GM21390 (cell line): ENCODE measurements around the gene SOBP.

Experiments
- ATAC-seq: cut with Tn5 transposase; IDR thresholded peaks from one replicate; pipeline ENCODE4 v1.9.1; 2021; ENCODE audit not compliant: unreplicated experiment

The SOBP gene

DNA sequence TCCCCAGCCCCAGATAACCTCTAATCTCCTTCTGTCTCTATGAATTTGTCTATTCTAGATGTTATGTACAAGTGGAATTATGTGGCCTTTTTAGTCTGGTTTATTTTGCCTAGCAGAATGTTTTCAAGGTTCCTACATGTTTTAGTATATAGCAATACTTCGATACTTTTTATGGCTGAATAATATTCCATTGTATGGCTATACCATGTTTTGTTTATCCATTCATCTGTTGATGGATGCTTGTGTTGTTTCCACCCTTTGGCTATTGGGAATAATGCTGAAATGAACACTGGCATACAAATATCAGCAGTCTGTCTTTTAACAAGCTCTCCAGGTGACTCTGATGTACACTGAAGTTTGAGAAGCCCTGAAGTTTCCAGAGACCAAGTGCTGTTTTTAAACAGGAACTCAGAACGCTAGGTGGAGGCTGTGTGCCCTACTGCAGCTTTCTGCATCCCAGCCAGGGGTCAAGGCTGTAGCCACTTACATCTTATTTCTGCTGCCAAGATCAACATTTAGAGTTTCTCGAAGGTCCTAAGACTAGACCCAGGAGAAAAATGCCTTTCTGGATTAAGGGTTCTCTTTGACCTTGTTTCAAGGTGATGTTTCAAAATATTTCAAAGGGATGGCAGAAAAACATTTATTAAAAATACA is 123.0 kb downstream of the SOBP start:
- ATAC-seq: no peak

DNA sequence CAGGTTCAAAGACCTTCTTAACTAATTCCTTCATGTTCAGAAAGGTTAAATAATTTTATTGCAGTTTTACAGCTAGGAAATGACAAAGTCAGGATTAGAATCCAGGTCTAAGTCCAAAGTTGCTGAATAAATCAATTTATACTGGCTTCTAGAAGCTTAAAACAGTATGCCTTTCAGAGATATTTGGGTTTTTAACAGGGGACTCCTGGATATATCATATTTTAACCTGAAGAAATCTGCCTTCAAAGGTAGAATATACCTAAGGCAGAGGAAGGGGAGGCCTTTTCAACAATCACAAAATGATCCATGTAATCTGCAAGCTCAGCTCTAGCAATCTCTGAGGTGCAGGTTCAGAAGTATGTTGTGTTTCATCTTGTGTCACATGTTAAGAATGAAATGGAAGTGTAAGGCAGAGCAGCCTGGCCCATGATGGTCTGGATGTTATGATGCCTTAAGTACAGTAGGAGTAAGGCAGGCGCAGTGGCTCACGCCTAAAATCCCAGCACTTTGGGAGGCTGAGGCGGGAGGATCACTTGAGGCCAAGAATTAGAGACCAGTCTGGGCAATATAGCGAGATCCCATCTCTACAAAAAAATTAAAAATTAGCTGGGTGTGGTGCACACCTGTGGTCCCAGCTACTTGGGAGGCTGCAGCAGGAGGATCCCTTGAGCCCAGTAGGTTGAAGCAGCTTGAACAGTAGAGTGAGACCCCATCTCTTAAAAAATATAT is 123.9 kb downstream of the SOBP start:
- no peak for ATAC-seq

DNA sequence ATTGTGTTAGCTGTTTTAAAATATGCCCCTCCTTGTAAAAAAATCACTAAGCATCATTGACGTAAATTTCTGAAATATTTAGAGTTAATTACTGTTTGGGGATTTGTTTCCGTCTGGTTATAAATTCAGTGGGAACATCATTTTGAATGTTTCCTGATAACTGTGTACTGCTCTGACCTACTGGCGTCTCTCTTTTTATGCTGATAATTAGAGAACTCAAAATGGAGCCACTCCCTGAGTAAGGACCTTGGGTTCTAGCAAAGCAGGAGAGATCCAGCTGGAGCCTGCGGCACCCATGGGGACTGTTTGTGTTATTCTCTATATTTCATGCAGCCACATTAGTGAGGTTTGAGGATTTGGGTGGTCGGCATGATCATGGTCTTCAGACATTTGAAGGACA is 124.9 kb downstream of the SOBP start:
- no peak for ATAC-seq

DNA sequence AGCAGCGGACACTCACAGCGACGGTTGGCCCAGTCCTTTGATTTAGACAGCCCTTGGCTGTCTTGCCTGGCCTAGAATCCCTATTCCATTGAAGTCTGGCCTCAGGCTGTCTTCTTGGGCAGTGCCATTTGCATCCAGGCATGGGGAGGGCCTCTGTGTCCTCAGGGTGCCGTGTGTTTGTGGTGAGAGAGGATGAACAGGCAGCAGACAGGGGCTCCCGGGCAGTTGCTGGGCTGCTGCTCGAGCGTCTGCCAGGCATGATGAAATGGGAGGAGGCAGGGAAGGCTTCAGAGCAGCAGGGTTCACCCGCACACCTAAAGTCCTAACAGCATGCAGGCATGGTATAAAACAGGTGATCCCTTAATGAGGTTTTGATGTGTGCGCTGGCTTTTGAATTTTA is 126.9 kb downstream of the SOBP start:
- ATAC-seq: no peak

DNA sequence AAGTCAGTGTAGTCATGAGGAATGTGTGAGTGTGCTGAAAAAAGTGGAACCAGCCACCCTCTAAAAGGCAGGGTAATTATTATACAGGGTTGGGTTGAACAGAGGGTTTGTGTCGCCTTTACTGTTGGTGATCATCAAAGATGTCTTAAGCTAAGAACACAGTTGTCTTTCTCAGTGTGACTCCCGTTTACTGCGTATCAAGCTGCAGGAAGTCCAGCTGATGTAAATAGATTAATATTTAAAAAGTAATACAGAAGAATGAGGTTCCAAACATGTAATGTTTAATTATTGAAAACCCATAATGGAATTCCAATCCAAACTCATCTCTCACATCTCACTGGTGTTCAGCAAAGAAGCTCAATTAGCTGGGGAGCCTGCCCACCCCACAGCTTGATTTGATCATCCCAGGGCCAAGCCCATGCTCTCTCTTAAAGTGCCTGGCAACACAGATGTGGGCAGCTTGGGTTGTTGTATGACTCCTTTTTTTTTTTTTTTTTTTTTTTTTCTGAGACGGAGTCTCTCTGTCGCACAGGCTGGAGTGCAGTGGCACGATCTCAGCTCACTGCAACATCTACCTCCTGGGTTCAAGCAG is 127.5 kb downstream of the SOBP start:
- ATAC-seq: no peak

DNA sequence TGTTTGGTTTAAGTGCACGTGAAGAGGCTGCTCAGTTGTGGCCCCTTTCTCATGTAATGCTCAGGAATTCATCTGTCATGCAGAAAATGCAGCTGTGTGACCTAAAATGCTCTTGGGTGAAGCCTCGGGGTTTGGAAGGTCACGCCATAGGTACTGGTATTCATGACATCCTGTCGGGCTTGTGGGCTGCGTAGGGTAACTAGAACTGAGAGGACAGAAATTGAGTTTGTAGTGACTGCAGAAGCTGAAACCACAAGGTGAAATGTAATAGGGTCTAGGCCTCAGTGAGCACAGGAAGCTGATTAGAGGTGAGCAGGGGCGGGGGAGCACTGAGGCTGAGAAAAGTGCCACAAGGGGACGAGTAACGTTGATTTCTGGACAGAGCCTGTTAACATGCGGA is 128.8 kb downstream of the SOBP start:
- ATAC-seq: peak; percentile 97

DNA sequence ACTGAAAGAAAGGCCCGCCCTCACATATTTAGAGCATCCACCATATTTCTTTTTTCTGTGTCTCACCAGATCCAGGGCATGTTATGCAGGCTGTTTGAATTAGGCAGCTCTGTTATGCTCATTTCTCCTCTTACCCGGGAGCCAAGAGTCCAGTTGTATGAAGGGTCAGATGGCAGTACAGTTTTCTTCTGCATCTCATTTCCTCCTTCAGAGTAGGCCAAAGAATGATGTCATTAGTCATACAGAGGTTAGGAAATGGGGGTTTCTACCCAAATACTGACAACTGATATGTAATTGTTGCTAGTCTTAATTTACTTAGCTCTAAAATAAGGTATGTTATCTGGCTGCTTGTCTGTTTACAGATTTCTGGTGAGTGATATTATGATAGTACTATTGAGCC is 130.8 kb downstream of the SOBP start:
- ATAC-seq: no peak

DNA sequence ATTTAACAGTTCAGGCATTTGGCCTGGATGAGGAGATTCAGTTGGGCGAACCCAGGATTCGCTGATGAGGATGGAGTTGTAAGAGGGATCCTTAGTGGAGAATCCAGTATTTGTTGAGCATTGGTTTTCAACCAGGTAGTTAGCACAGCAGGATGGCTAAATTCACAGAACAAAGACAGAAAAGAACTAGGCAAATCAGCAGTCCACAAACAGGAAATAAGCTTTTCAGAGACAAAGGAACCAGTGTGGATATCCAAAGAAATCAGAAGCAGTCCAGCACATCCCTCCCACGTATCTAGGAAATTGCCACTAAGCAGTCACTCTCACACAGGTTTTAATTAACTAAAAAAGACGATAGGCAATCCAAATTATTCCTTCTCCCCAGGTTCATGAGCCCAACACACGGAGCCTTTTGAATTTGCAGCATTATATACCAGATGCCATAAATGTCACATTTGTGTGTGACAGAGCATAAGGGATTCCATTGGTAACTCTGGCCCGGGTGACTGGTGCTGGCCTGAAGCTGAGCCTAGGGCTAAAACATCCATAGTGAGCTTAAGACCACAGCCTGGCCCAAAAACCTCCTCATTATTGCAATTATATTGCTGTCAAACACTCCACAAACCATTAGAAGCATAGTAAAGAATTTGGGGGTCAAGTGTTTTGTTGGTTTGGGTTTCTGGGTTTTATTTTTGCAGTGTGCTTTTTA is 131.5 kb downstream of the SOBP start:
- ATAC-seq: no peak

DNA sequence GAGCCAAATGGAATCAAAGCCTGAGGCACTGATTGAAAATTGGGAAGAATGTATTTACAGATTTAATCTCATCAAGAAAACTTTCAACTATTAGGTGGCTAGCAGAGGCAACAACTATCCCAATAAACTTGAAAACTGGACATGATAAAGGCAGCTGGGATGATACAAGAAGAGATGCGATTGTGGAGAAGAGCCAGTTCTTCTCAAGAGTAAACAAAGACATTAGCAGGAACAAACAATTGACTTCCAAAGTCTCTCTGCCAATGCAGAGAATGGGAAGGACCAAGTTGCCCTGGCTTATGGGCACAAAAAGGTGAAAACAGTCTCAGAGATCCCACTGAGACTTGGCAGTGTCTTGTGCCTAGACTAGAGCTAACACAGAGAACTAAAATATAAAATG is 132.4 kb downstream of the SOBP start:
- no peak for ATAC-seq

DNA sequence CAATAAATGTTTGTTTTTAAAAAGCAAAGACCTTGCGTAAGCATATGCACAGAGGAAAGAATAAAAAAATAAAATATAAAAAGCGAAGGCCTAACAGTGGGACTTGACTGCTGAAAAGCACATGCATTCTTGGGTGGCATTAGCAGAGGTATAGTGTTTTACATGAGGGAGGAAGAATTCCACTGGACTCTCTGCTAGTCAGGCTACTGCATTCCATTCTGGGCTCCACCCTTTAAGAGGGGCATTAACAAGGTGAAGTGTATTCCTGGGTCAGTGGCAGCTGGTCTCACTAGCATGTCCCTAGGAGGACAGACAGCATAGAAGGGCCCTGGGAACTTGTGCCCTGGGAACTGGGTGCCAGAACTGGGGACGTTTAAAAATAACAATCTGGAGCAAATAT is 134.1 kb downstream of the SOBP start:
- ATAC-seq: no peak

DNA sequence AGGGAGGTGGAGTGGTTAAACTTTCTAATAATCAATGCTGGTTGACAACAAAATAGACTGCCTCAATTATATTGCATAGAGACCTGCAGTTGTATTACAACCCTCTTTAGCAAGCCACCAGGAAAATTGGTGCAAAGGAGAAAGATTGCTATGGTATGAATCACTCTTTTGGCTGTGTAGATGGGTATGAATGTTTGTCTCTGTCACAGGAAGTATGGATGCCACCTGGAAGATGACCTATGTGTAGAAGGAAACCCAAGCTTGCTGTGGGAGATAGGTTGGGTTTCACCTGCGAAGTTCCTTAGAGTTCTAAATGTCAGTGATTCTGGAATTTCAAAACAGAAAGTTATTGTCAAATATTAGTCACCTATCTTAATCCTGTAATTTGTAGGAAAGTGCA is 134.6 kb downstream of the SOBP start:
- no peak for ATAC-seq

DNA sequence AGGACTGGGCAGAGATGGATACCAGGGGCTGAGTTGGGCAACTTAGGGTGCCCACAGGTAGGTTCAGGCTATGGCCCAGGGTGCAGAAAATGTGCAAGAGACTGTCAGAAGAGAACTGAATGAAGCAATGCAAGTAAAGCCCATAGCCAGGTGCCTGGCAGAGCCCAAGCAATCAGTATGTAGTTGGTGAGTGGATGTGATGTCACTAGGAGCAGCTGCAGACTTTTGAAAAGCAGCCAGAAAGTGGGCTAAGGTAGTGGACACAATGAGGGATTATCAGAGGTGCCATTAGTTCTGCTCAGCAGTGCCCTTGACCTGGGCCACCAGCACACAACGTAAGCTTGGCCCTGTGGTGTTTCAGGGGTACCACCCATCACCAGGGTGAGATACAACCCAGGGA is 135.3 kb downstream of the SOBP start:
- ATAC-seq: no peak

DNA sequence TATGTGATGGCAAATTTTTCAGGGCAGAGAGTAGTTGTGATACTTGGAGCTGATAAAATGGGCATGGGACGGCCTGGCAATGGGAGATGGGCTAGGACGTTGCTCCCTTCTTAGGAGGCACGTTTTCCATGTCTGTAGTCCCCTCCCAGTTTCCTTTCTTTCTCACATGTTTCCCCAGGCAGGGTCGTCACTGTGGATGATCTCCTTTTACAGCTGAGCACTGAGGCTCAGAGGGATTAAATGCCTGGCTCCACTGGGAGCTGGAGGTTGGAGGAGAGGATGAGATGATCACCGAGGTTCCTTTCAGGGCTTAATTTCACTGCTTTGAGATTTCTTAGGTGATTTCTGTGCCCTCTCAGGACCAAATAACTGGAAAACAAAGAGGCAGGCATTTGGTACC is 136.7 kb downstream of the SOBP start:
- no peak for ATAC-seq

DNA sequence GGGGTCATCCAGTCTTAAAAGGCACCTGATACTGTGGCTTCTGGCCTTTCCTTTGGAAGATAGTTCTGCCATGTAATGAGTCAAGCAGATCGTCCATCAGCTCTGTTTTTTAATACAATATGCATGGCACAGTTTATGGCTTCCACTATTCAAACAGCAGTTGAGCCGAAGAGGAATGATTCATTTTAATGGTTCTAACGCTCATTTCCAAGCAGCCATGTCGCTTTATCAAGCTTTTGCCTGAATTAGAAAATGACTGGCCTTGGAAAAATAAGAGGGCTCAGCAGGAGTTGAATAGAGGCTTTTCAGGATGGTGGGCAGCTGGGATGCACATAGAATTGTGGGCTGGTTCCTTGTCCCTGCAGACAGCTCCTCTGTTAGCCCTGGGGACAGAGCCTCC is 138.1 kb downstream of the SOBP start:
- no peak for ATAC-seq

DNA sequence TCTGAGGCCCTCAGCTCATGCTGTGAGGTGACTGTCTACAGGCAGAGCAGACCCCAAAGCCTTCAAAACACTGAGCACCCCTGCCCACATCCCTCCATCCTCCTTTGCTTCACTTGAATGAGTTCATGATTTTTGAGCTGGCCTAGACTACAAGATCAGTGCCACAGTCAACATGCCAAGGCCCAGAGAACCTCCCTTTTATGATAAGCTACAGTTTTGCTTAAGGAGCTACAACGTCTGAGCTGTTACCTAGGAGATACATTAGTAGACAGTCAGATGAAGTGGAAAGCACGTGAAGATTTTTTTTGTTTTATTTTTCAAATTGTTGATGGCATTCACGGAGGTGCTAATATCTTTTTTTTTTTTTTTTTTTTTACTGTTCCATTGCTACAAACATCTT is 139.0 kb downstream of the SOBP start:
- ATAC-seq: no peak

DNA sequence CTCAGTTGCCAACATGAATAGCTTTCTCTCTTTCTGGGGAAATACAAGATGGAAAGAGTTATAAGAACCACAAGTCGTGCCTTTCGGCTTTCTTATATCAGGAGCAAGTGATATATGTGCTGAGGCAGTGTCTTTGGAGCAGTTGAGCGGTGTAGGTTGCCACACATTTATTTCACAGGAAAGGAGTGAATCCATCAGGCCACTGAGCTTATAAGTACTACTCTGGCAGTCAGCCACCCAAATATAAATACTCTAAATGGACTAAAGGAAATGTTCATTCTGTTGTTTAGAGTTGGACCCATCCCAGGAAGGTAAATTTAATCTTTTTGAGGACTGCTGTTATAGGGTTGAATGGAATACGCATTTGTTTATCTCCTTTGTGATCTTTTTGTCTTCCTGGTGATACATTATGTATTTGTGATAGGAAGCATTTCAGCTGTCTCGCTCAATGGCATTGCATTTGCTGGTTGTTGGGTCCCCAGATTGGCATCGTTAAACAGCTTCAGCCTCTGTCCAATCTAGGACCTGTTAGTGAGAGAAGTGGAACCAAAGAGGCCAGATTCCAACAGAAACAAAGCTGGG is 139.7 kb downstream of the SOBP start:
- no peak for ATAC-seq

DNA sequence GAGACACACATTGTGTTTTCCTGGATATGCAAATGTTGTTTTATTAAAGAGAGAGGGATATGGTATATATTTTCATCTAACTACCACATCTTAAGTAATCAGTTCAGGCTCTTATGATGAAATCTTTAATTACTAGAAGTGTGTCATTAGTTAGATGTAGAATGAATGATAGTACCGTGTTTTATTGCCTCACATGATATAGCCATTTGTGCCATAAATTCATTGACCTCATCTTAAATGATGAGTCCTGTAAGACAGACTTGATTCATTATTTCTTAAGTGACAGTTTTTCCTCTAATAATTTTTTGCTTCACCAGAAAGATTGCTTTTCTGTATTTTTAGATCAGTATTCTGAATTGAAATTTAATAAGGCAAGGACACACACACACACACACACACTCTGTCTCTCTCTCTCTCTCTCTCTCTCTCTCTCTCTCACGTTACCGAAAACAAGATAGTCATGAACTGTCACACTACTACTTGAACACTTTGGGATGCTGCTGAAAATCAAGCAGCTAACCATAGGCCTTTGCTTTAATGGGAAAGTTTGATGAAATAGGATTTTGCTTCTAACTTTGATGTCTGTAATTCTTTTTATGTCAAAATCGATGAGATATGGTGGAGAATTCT is 140.5 kb downstream of the SOBP start:
- ATAC-seq: no peak

DNA sequence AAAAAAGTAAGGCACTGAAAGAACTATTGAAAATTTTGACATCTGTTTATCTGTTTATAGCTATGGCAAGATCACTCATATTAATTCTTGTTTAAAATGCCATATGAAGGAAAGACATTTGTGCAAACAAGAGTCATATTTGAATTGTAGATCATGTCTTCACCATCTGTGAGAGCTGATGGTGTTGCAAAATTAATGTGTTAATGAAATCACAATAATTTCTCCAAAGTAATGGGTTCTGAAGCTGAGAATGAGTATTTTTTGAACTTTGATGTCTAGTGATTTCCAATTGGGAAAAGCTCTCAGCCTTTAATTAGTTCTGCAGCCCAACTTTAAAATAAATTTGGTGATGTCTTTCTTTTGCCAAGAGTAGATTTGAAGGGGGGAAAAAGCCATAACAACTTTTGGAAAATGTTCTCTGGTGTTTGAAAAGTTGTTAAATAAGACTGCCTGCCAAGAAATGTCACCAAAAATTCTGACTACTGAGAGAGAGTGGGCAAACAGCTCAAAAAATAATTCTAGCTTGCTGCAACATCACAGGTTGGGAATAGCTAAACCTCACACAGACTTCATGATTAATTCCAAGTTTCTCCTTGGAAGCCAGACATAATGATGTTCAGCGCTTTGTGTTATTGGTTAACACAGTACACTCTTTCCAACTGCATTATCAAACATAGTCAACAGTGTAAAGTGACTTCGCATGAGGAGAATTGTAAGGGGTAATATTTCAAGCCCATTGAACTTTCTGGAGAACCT is 142.6 kb downstream of the SOBP start:
- no peak for ATAC-seq

DNA sequence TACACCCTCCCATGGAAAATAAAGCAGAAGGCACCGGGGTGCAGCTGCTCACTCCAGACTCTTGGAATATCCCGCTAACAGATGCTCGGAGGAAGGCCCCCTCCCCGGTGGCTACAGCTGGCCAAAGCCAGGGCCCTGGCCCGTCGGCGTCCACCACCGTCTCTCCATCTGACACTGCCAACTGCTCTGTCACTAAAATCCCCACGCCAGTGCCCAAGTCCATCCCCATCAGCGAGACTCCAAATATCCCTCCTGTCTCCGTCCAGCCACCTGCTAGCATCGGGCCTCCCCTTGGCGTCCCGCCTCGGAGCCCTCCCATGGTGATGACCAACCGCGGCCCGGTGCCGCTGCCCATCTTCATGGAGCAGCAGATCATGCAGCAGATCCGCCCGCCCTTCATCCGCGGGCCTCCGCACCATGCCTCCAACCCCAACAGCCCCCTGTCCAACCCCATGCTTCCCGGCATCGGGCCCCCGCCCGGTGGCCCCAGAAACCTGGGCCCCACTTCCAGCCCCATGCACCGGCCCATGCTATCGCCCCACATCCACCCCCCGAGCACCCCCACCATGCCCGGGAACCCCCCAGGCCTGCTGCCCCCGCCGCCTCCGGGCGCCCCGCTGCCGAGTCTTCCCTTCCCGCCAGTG is 143.9 kb downstream of the SOBP start:
- no peak for ATAC-seq
